CD4-positive, alpha-beta T cell treated with Interleukin-10 for 1 hour (primary cell): ENCODE results near the gene TSSC4.

Source experiments
- DNase-seq: peaks from one replicate; pipeline ENCODE4 v3.0.0-alpha.2; 2020

TSSC4 gene

GRCh38 chr11:2436013-2436520, 35.5 kb downstream of the TSSC4 start:
- no peak for DNase-seq

GRCh38 chr11:2436521-2437031, 36.0 kb downstream of the TSSC4 start:
- DNase-seq, result no peak

GRCh38 chr11:2437516-2437915, 37.0 kb downstream of the TSSC4 start:
- no peak for DNase-seq

- DNase-seq, result no peak
Measured at GRCh38 chr11:2439820-2440219, 39.3 kb downstream of the TSSC4 start.

- no peak for DNase-seq
Measured at GRCh38 chr11:2440646-2441045, 40.1 kb downstream of the TSSC4 start.

- DNase-seq, result no peak
Measured at GRCh38 chr11:2441171-2441570, 40.6 kb downstream of the TSSC4 start.

- DNase-seq, result peak; percentile 73
Measured at GRCh38 chr11:2442589-2442988, 42.0 kb downstream of the TSSC4 start.

GRCh38 chr11:2443406-2443805, 42.9 kb downstream of the TSSC4 start:
- DNase-seq, result no peak

- DNase-seq, result peak; percentile 76
Measured at GRCh38 chr11:2443881-2444820, 43.6 kb downstream of the TSSC4 start, which contains the start of gene TRPM5. Gene TRPM5 (minus strand): TSS chr11:2444514. CDS start chr11:2423036, 21,478 bp downstream.

GRCh38 chr11:2444821-2445745, 44.5 kb downstream of the TSSC4 start, which contains the start of gene KCNQ1:
Gene KCNQ1 (plus strand): TSS chr11:2445008. CDS start chr11:2445099, 91 bp downstream.
- no peak for DNase-seq

- DNase-seq, result no peak
Measured at GRCh38 chr11:2445746-2446551, 45.4 kb downstream of the TSSC4 start.

- DNase-seq, result peak; percentile 17
Measured at GRCh38 chr11:2446590-2447252, 46.2 kb downstream of the TSSC4 start.

- no peak for DNase-seq
Measured at GRCh38 chr11:2447253-2447950, 46.9 kb downstream of the TSSC4 start.

- no peak for DNase-seq
Measured at GRCh38 chr11:2447951-2448650, 47.6 kb downstream of the TSSC4 start.

GRCh38 chr11:2448661-2449547, 48.4 kb downstream of the TSSC4 start:
- no peak for DNase-seq

GRCh38 chr11:2449548-2450320, 49.2 kb downstream of the TSSC4 start:
- no peak for DNase-seq

GRCh38 chr11:2450321-2451041, 49.9 kb downstream of the TSSC4 start:
- no peak for DNase-seq

GRCh38 chr11:2451336-2451735, 50.8 kb downstream of the TSSC4 start:
- no peak for DNase-seq
